ENCODE data around the gene SHROOM3.

The SHROOM3 gene

GRCh38 chr4:76624931-76625715 is 190.1 kb downstream of the SHROOM3 start:
- Histone ChIP-seq H3K9me3 (ENCODE audit: insufficient read depth, low read length) (no peaks in the 10 kb centered on the region), H3K27me3 (ENCODE audit: insufficient read depth, insufficient read length) (no peaks in the 10 kb centered on the region), H3K4me3 (ENCODE audit: insufficient read length, low read depth) (no peak overlapping the region), H3K9ac (ENCODE audit: insufficient read length, low read depth) (no peak overlapping the region), H3K4me1 (ENCODE audit: insufficient read depth, insufficient read length) (no peaks in the 10 kb centered on the region), H3K36me3 (ENCODE audit: insufficient read depth, insufficient read length, low read length) (peaks cover 3% of the 10 kb centered on the region)
- no peak for TF ChIP-seq SUZ12 (IDR thresholded peaks at IDR 0.05; ENCODE audit: extremely low read depth, insufficient read depth, insufficient read length)
- TF ChIP-seq ZNF274 (IDR thresholded peaks at IDR 0.05; ENCODE audit: low read depth, low read length) = no peak
- no peak for TF ChIP-seq YY1 (IDR thresholded peaks at IDR 0.05; ENCODE audit: insufficient read depth, insufficient read length)
- DNase-seq (ENCODE audit: low read depth, low spot score) = no peak

GRCh38 chr4:76626686-76627465 is 191.8 kb downstream of the SHROOM3 start:
- H3K4me3 ChIP-seq (ENCODE audit: insufficient read length, low read depth) = no peak overlapping the region
- no peaks in the 10 kb centered on the region for H3K4me1 ChIP-seq (ENCODE audit: insufficient read depth, insufficient read length)
- TF ChIP-seq ZNF274 (IDR thresholded peaks at IDR 0.05; ENCODE audit: low read depth, low read length) = no peak
- TF ChIP-seq YY1 (IDR thresholded peaks at IDR 0.05; ENCODE audit: insufficient read depth, insufficient read length) = no peak
- no peak for TF ChIP-seq SUZ12 (IDR thresholded peaks at IDR 0.05; ENCODE audit: extremely low read depth, insufficient read depth, insufficient read length)
- no peaks in the 10 kb centered on the region for H3K9me3 ChIP-seq (ENCODE audit: insufficient read depth, low read length)
- no peak overlapping the region for H3K9ac ChIP-seq (ENCODE audit: insufficient read length, low read depth)
- no peaks in the 10 kb centered on the region for H3K27me3 ChIP-seq (ENCODE audit: insufficient read depth, insufficient read length)
- peaks cover 3% of the 10 kb centered on the region for H3K36me3 ChIP-seq (ENCODE audit: insufficient read depth, insufficient read length, low read length)
- no peak for DNase-seq (ENCODE audit: low read depth, low spot score)

GRCh38 chr4:76628251-76628650 is 193.2 kb downstream of the SHROOM3 start:
- DNase-seq (ENCODE audit: low read depth, low spot score) = no peak
- Histone ChIP-seq H3K36me3 (ENCODE audit: insufficient read depth, insufficient read length, low read length) (peaks cover 3% of the 10 kb centered on the region), H3K9me3 (ENCODE audit: insufficient read depth, low read length) (no peaks in the 10 kb centered on the region), H3K9ac (ENCODE audit: insufficient read length, low read depth) (no peak overlapping the region), H3K4me1 (ENCODE audit: insufficient read depth, insufficient read length) (no peaks in the 10 kb centered on the region), H3K27me3 (ENCODE audit: insufficient read depth, insufficient read length) (no peaks in the 10 kb centered on the region), H3K4me3 (ENCODE audit: insufficient read length, low read depth) (no peak overlapping the region)
- no peak for TF ChIP-seq YY1 (IDR thresholded peaks at IDR 0.05; ENCODE audit: insufficient read depth, insufficient read length)
- no peak for TF ChIP-seq ZNF274 (IDR thresholded peaks at IDR 0.05; ENCODE audit: low read depth, low read length)
- no peak for TF ChIP-seq SUZ12 (IDR thresholded peaks at IDR 0.05; ENCODE audit: extremely low read depth, insufficient read depth, insufficient read length)

- no peaks in the 10 kb centered on the region for H3K4me1 ChIP-seq (ENCODE audit: insufficient read depth, insufficient read length)
- H3K27me3 ChIP-seq (ENCODE audit: insufficient read depth, insufficient read length) = no peaks in the 10 kb centered on the region
- peaks cover 3% of the 10 kb centered on the region for H3K36me3 ChIP-seq (ENCODE audit: insufficient read depth, insufficient read length, low read length)
- no peak overlapping the region for H3K4me3 ChIP-seq (ENCODE audit: insufficient read length, low read depth)
- DNase-seq (ENCODE audit: low read depth, low spot score) = no peak
- H3K9ac ChIP-seq (ENCODE audit: insufficient read length, low read depth) = no peak overlapping the region
- no peak for TF ChIP-seq SUZ12 (IDR thresholded peaks at IDR 0.05; ENCODE audit: extremely low read depth, insufficient read depth, insufficient read length)
- H3K9me3 ChIP-seq (ENCODE audit: insufficient read depth, low read length) = no peaks in the 10 kb centered on the region
Measured at GRCh38 chr4:76630741-76631140, 195.7 kb downstream of the SHROOM3 start.

GRCh38 chr4:76634220-76634619 is 199.2 kb downstream of the SHROOM3 start:
- no peak for DNase-seq (ENCODE audit: low read depth, low spot score)
- Histone ChIP-seq H3K4me1 (ENCODE audit: insufficient read depth, insufficient read length) (no peaks in the 10 kb centered on the region), H3K36me3 (ENCODE audit: insufficient read depth, insufficient read length, low read length) (peaks cover under 1% of the 10 kb centered on the region), H3K27me3 (ENCODE audit: insufficient read depth, insufficient read length) (no peaks in the 10 kb centered on the region), H3K9me3 (ENCODE audit: insufficient read depth, low read length) (no peaks in the 10 kb centered on the region), H3K4me3 (ENCODE audit: insufficient read length, low read depth) (no peak overlapping the region), H3K9ac (ENCODE audit: insufficient read length, low read depth) (no peak overlapping the region)
- TF ChIP-seq YY1 (IDR thresholded peaks at IDR 0.05; ENCODE audit: insufficient read depth, insufficient read length) (no peak), ZNF274 (IDR thresholded peaks at IDR 0.05; ENCODE audit: low read depth, low read length) (no peak), SUZ12 (IDR thresholded peaks at IDR 0.05; ENCODE audit: extremely low read depth, insufficient read depth, insufficient read length) (no peak)

- H3K27me3 ChIP-seq (ENCODE audit: insufficient read depth, insufficient read length) = no peaks in the 10 kb centered on the region
- peaks cover 2% of the 10 kb centered on the region for H3K36me3 ChIP-seq (ENCODE audit: insufficient read depth, insufficient read length, low read length)
- H3K4me3 ChIP-seq (ENCODE audit: insufficient read length, low read depth) = no peak overlapping the region
- no peak overlapping the region for H3K9ac ChIP-seq (ENCODE audit: insufficient read length, low read depth)
- H3K9me3 ChIP-seq (ENCODE audit: insufficient read depth, low read length) = no peaks in the 10 kb centered on the region
- DNase-seq (ENCODE audit: low read depth, low spot score) = no peak
- TF ChIP-seq ZNF274 (IDR thresholded peaks at IDR 0.05; ENCODE audit: low read depth, low read length) (no peak), YY1 (IDR thresholded peaks at IDR 0.05; ENCODE audit: insufficient read depth, insufficient read length) (no peak), SUZ12 (IDR thresholded peaks at IDR 0.05; ENCODE audit: extremely low read depth, insufficient read depth, insufficient read length) (no peak)
- H3K4me1 ChIP-seq (ENCODE audit: insufficient read depth, insufficient read length) = no peaks in the 10 kb centered on the region
Measured at GRCh38 chr4:76637712-76638361, 202.8 kb downstream of the SHROOM3 start.

- Histone ChIP-seq H3K4me3 (ENCODE audit: insufficient read length, low read depth) (no peak overlapping the region), H3K36me3 (ENCODE audit: insufficient read depth, insufficient read length, low read length) (peaks cover 2% of the 10 kb centered on the region), H3K9ac (ENCODE audit: insufficient read length, low read depth) (no peak overlapping the region), H3K4me1 (ENCODE audit: insufficient read depth, insufficient read length) (no peaks in the 10 kb centered on the region), H3K9me3 (ENCODE audit: insufficient read depth, low read length) (no peaks in the 10 kb centered on the region), H3K27me3 (ENCODE audit: insufficient read depth, insufficient read length) (no peaks in the 10 kb centered on the region)
- TF ChIP-seq SUZ12 (IDR thresholded peaks at IDR 0.05; ENCODE audit: extremely low read depth, insufficient read depth, insufficient read length) = no peak
- TF ChIP-seq ZNF274 (IDR thresholded peaks at IDR 0.05; ENCODE audit: low read depth, low read length) = no peak
- DNase-seq (ENCODE audit: low read depth, low spot score) = no peak
Measured at GRCh38 chr4:76639288-76639687, 204.3 kb downstream of the SHROOM3 start.

Measured in NT2/D1 (cell line).